Breast epithelium (tissue), 3 donors: ENCODE measurements around the gene FAM131B.

ENCODE experiments used
- POLR2A ChIP-seq: fragments of 450-650 bp; IDR thresholded peaks from one replicate; pipeline ENCODE4 v1.6.1; 2016; ENCODE audit warnings: antibody characterized with exemption, mild to moderate bottlenecking, moderate library complexity
- TF ChIP-seq, protein P1 (sequence below), 3 donors: fragments of 450-650 bp; IDR thresholded peaks; one replicate each; pipeline ENCODE4 v1.5.1; 2016 to 2017; ENCODE audit warnings: antibody characterized with exemption in 3 of 3, mild to moderate bottlenecking in 3 of 3, moderate library complexity in 3 of 3

DNA sequence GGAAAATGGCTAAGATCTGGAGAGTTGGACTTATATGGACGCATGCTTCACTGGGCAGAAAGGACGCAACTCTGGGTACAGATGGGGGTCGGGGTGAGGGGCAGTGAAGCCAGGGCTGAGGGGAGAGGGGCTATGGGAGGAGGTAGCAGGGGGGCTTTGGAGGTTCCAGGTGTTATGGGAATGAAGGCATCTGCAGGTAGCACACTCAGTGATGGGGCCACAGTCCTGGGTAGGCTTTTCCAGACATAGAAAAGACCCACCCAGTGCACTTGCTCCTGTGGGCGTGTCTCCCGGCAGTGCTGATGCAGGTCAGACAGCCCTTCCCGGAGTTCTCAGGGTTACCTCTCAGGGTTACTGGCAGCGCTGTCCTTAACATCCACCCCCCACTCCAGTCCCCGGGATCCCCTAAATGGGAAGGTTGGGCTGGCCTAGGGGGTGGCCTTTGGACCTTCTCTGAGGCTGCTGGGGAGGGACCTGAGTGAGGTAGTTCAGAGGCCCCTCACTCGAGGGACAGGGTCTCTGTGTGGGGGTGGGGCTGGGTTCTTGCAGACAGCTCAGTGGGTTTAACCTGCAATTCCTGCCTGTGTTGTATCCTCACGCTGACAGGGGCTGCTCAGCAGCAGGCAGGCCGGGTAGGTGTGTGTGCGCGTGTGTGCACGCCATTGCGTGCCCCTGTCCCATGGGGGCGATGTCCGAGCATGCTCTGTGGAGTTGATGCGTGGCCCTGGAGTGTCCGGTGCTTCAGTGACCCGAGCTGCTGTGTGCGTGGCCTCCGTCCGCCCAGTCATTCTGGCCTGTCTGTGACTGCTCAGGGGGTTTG lies 24.9 kb upstream of the FAM131B start:
- TF ChIP-seq, protein P1, sequence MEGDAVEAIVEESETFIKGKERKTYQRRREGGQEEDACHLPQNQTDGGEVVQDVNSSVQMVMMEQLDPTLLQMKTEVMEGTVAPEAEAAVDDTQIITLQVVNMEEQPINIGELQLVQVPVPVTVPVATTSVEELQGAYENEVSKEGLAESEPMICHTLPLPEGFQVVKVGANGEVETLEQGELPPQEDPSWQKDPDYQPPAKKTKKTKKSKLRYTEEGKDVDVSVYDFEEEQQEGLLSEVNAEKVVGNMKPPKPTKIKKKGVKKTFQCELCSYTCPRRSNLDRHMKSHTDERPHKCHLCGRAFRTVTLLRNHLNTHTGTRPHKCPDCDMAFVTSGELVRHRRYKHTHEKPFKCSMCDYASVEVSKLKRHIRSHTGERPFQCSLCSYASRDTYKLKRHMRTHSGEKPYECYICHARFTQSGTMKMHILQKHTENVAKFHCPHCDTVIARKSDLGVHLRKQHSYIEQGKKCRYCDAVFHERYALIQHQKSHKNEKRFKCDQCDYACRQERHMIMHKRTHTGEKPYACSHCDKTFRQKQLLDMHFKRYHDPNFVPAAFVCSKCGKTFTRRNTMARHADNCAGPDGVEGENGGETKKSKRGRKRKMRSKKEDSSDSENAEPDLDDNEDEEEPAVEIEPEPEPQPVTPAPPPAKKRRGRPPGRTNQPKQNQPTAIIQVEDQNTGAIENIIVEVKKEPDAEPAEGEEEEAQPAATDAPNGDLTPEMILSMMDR (IDR thresholded peaks at IDR 0.05): no peak
- no peak for TF ChIP-seq POLR2A
